OCI-LY1 (cell line): ENCODE data around the gene COMMD8.

Experiments
- H2AFZ ChIP-seq: fragments of 200-600 bp; sonication (generic), shearing (Covaris generic); 2 replicates; pipeline ENCODE4 v1.6.0; 2014; ENCODE audit warnings: antibody characterized with exemption, mild to moderate bottlenecking, low read length
- H3F3A ChIP-seq: fragments of 200-600 bp; sonication (generic), shearing (Covaris generic); 2 replicates; pipeline ENCODE4 v1.6.0; 2014; ENCODE audit warnings: mild to moderate bottlenecking, antibody characterized with exemption, low read length, moderate library complexity; ENCODE audit not compliant: insufficient read depth
- H3K27ac ChIP-seq: fragments of 200-600 bp; sonication (generic); 2 replicates; pipeline ENCODE4 v1.5.1; 2014; ENCODE audit warnings: low read length, mixed run types, mild to moderate bottlenecking, low read depth; ENCODE audit not compliant: poor library complexity, severe bottlenecking
- H3K27me3 ChIP-seq: fragments of 200-600 bp; sonication (generic); 2 replicates; pipeline ENCODE4 v1.6.0; 2014; ENCODE audit warnings: antibody characterized with exemption, mild to moderate bottlenecking, low read length, moderate library complexity; ENCODE audit not compliant: insufficient read depth
- H3K36me3 ChIP-seq: fragments of 200-600 bp; sonication (generic); 2 replicates; pipeline ENCODE4 v1.6.1; 2014; ENCODE audit warnings: mild to moderate bottlenecking, antibody characterized with exemption, low read length, moderate library complexity, mixed read lengths; ENCODE audit not compliant: insufficient read depth
- H3K4me1 ChIP-seq: fragments of 200-600 bp; sonication (generic); 2 replicates; pipeline ENCODE4 v1.5.1; 2014; ENCODE audit warnings: mild to moderate bottlenecking, low read length, moderate library complexity; ENCODE audit not compliant: insufficient read depth, severe bottlenecking
- H3K4me2 ChIP-seq: fragments of 200-600 bp; sonication (generic), shearing (Covaris generic); 2 replicates; pipeline ENCODE4 v1.6.1; 2014; ENCODE audit warnings: low read length
- H3K4me3 ChIP-seq: fragments of 200-600 bp; sonication (generic); 2 replicates; pipeline ENCODE4 v1.5.1; 2014; ENCODE audit warnings: low read length, low read depth, mild to moderate bottlenecking, mixed read lengths; ENCODE audit not compliant: poor library complexity, severe bottlenecking
- H3K79me2 ChIP-seq: fragments of 200-600 bp; shearing (Covaris generic); 2 replicates; pipeline ENCODE4 v1.6.1; 2016; ENCODE audit warnings: mixed run types, low read length, mixed read lengths; ENCODE audit not compliant: insufficient read depth
- H3K9ac ChIP-seq: fragments of 200-600 bp; sonication (generic), shearing (Covaris generic); 2 replicates; pipeline ENCODE4 v1.6.1; 2014; ENCODE audit warnings: mild to moderate bottlenecking, low read length, mixed read lengths
- H3K9me2 ChIP-seq: fragments of 200-600 bp; sonication (generic), shearing (Covaris generic); 2 replicates; pipeline ENCODE4 v1.6.1; 2014; ENCODE audit warnings: low read depth, mild to moderate bottlenecking, low read length, mixed read lengths
- H3K9me3 ChIP-seq: fragments of 200-600 bp; shearing (Covaris generic); 2 replicates; pipeline ENCODE4 v1.6.1; 2014; ENCODE audit warnings: low read length, mixed read lengths
- H4K20me1 ChIP-seq: fragments of 200-600 bp; sonication (generic), shearing (Covaris generic); 2 replicates; pipeline ENCODE4 v1.6.0; 2016; ENCODE audit warnings: mild to moderate bottlenecking, low read length; ENCODE audit not compliant: insufficient read depth
- CTCF ChIP-seq: fragments of 200-600 bp; sonication (generic), shearing (Covaris generic); IDR thresholded peaks from 2 replicates; pipeline ENCODE4 v1.5.1; 2017; ENCODE audit warnings: mild to moderate bottlenecking, antibody characterized with exemption, low read length, moderate library complexity, mixed read lengths
- EZH2 ChIP-seq: fragments of 200-600 bp; sonication (generic), shearing (Covaris generic); IDR thresholded peaks from 2 replicates; pipeline ENCODE4 v1.8.0; 2017; ENCODE audit warnings: borderline replicate concordance, mixed run types, mild to moderate bottlenecking, antibody characterized with exemption, low read length, moderate library complexity, mixed read lengths

The COMMD8 gene

GRCh38 chr4:47463235-47463956 is at the start of gene COMMD8:
TSS of gene COMMD8 (minus strand) at chr4:47463702. CDS start at chr4:47463651, 51 bp downstream.
- H3K4me2 ChIP-seq = peak within 1 kb of the TSS; percentile 79
- peak within 1 kb of the TSS; percentile 75 for H3K27ac ChIP-seq
- H3K4me1 ChIP-seq = peaks cover 35% of the 10 kb centered on the region
- H3K36me3 ChIP-seq = peaks cover 16% of the 10 kb centered on the region; the same call in 1 of the 2 replicates
- H4K20me1 ChIP-seq = no peaks in the 10 kb centered on the region
- peak within 1 kb of the TSS; percentile 68 for H3K9ac ChIP-seq
- no peaks in the 10 kb centered on the region for H3K9me2 ChIP-seq
- H3K9me3 ChIP-seq = no peaks in the 10 kb centered on the region
- peak within 1 kb of the TSS; percentile 54; the same call in 1 of the 2 replicates for H2AFZ ChIP-seq
- H3K79me2 ChIP-seq = no peaks in the 10 kb centered on the region
- H3K4me3 ChIP-seq = peak within 1 kb of the TSS; percentile 74
- H3K27me3 ChIP-seq = no peaks in the 10 kb centered on the region
- no peak for TF ChIP-seq EZH2
- TF ChIP-seq CTCF = no peak; the same call in 1 of the 2 replicates
- no peaks in the 10 kb centered on the region for H3F3A ChIP-seq

GRCh38 chr4:47510506-47511143 is 47.1 kb upstream of the COMMD8 start:
- Histone ChIP-seq H3K79me2 (no peaks in the 10 kb centered on the region), H3K27me3 (no peaks in the 10 kb centered on the region), H3K4me2 (no peak overlapping the region), H3K9me2 (no peaks in the 10 kb centered on the region), H3K9me3 (no peaks in the 10 kb centered on the region), H3K4me1 (no peaks in the 10 kb centered on the region), H2AFZ (no peak overlapping the region), H3K27ac (no peak overlapping the region), H3K4me3 (no peak overlapping the region), H3K9ac (no peak overlapping the region), H3F3A (no peaks in the 10 kb centered on the region), H3K36me3 (no peaks in the 10 kb centered on the region), H4K20me1 (no peaks in the 10 kb centered on the region)
- TF ChIP-seq CTCF (no peak; the same call in 1 of the 2 replicates), EZH2 (no peak)

GRCh38 chr4:47505666-47506065 is 42.2 kb upstream of the COMMD8 start:
- H3K79me2 ChIP-seq = no peaks in the 10 kb centered on the region
- no peaks in the 10 kb centered on the region for H4K20me1 ChIP-seq
- H3K4me2 ChIP-seq = no peak overlapping the region
- H3K9ac ChIP-seq = no peak overlapping the region
- H3K36me3 ChIP-seq = no peaks in the 10 kb centered on the region
- H3K27ac ChIP-seq = no peak overlapping the region
- TF ChIP-seq EZH2 = no peak
- TF ChIP-seq CTCF = no peak
- no peaks in the 10 kb centered on the region for H3K9me3 ChIP-seq
- H3K4me1 ChIP-seq = no peaks in the 10 kb centered on the region
- H2AFZ ChIP-seq = no peak overlapping the region
- no peaks in the 10 kb centered on the region for H3K9me2 ChIP-seq
- no peaks in the 10 kb centered on the region; the same call in 1 of the 2 replicates for H3F3A ChIP-seq
- H3K27me3 ChIP-seq = no peaks in the 10 kb centered on the region
- no peak overlapping the region for H3K4me3 ChIP-seq
